ENCODE data around the gene PFKP. TPM values are rescaled to one million over a fixed set of nuclear protein-coding genes. Genes with fewer than 3 reads are reported as not detected.
A peak's percentile ranks its signal among the peaks of the same experiment; 100 is the strongest.

The PFKP gene
- total and polyA plus RNA-seq, 2 donors: 40.7 to 118 TPM

DNA sequence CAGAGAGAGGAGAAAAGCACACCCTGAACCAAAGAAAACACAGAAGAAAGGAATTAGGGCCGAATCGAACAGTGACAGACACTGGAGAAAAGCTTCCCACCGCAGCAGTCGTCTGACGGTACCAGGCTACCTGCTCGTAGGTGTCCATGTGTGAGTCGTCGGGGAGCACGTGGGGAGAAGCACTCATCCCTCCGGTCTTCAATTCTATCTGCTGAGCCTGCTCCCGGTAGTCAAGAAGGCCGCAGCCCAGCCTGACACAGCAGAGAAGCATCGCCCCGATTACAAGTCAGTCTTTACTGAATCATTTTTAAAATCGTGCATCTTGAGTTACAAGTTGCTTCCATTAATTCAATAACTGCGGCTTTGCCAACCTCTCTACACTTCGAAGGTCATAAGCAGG, 80.7 kb downstream of the PFKP start:
- H3K4me3 ChIP-seq (ENCODE audit: low read length in 2 of 2): no peak overlapping the region
- DNase-seq (ENCODE audit: low read depth in 6 of 9, low spot score in 9 of 9): no peak
- H3K27ac ChIP-seq (ENCODE audit: low read depth in 1 of 2, low read length in 1 of 2): no peak overlapping the region
- H3K9me3 ChIP-seq (ENCODE audit: control insufficient read depth in 2 of 2, insufficient read depth in 1 of 2, low read length in 1 of 2): no peaks in the 10 kb centered on the region
- WGBS: 95% methylated on average over 17 of the region's 17 CpGs
- peaks cover 86 to 88% of the 10 kb centered on the region in 2 donors for H3K36me3 ChIP-seq (ENCODE audit: control insufficient read depth in 2 of 2, insufficient read depth in 2 of 2, low read length in 1 of 2)
- no peaks in the 10 kb centered on the region for H3K27me3 ChIP-seq (ENCODE audit: control insufficient read depth in 2 of 2, insufficient read depth in 1 of 2, low read length in 1 of 2)
- H3K4me1 ChIP-seq (ENCODE audit: control insufficient read depth in 2 of 2, insufficient read depth in 2 of 2, low read length in 2 of 2): peaks cover 0 to 3% of the 10 kb centered on the region in 2 donors

- H3K36me3 ChIP-seq (ENCODE audit: control insufficient read depth in 2 of 2, insufficient read depth in 2 of 2, low read length in 1 of 2): peaks cover 81% of the 10 kb centered on the region in 2 donors
Measured at GRCh38 chr10:3148994-3149393, 81.6 kb downstream of the PFKP start.

DNA sequence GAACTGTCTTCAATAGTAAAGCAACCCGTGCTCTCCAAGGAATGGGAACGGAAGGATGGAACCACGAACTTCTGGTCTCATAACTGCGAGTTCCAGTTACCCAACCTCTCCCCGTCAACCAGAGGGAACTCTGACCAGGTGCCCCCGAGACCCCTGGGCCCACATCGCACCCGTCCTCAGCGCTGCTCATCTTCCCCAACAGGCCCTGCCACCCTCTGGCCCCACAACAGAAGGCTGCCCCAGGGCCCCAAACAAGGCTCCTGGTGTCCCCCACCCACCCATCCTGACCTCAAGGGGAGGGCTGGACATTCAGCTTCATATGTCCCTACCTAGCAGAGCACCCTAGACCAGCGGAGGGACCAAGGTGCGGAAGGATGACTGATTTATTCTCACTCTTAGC, 82.6 kb downstream of the PFKP start:
- H3K4me1 ChIP-seq (ENCODE audit: control insufficient read depth in 2 of 2, insufficient read depth in 2 of 2, low read length in 2 of 2): peaks cover 0 to 3% of the 10 kb centered on the region in 2 donors
- H3K9me3 ChIP-seq (ENCODE audit: control insufficient read depth in 2 of 2, insufficient read depth in 1 of 2, low read length in 1 of 2): no peaks in the 10 kb centered on the region
- H3K4me3 ChIP-seq (ENCODE audit: low read length in 2 of 2): no peak overlapping the region
- WGBS: 93% methylated on average over 11 of the region's 11 CpGs
- no peaks in the 10 kb centered on the region for H3K27me3 ChIP-seq (ENCODE audit: control insufficient read depth in 2 of 2, insufficient read depth in 1 of 2, low read length in 1 of 2)
- DNase-seq (ENCODE audit: low read depth in 6 of 9, low spot score in 9 of 9): no peak
- peaks cover 79 to 80% of the 10 kb centered on the region in 2 donors for H3K36me3 ChIP-seq (ENCODE audit: control insufficient read depth in 2 of 2, insufficient read depth in 2 of 2, low read length in 1 of 2)
- no peak overlapping the region for H3K27ac ChIP-seq (ENCODE audit: low read depth in 1 of 2, low read length in 1 of 2)

More at GRCh38 chr10:3148994-3149393, 81.6 kb downstream of the PFKP start:
- 97% methylated on average over 9 of the region's 9 CpGs for WGBS
- Histone ChIP-seq H3K4me3 (ENCODE audit: low read length in 2 of 2) (no peak overlapping the region), H3K27me3 (ENCODE audit: control insufficient read depth in 2 of 2, insufficient read depth in 1 of 2, low read length in 1 of 2) (no peaks in the 10 kb centered on the region), H3K27ac (ENCODE audit: low read depth in 1 of 2, low read length in 1 of 2) (no peak overlapping the region), H3K9me3 (ENCODE audit: control insufficient read depth in 2 of 2, insufficient read depth in 1 of 2, low read length in 1 of 2) (no peaks in the 10 kb centered on the region), H3K4me1 (ENCODE audit: control insufficient read depth in 2 of 2, insufficient read depth in 2 of 2, low read length in 2 of 2) (peaks cover 0 to 3% of the 10 kb centered on the region in 2 donors)
- no peak for DNase-seq (ENCODE audit: low read depth in 6 of 9, low spot score in 9 of 9)

DNA sequence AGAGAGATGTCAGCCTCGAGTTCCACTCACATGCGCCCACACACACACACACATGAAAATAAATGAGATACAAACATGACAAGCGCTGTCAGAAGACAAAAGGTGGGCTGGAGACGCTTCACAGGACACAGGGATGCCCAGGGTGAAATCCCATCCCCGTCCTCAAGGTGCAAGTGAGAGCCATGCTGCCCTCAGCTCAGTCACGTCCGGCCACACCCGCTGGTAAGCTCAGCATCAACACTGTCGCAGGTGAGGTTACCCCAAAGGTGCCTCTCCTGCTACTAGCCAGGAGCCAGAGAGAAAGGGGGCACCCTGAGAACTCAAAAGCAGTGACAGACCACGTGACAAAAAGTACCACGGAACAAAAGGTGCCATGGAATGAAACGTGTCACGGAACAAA, 83.0 kb downstream of the PFKP start:
- no peaks in the 10 kb centered on the region for H3K9me3 ChIP-seq (ENCODE audit: control insufficient read depth in 2 of 2, insufficient read depth in 1 of 2, low read length in 1 of 2)
- no peak for DNase-seq (ENCODE audit: low read depth in 6 of 9, low spot score in 9 of 9)
- WGBS: 95% methylated on average over 13 of the region's 13 CpGs
- no peaks in the 10 kb centered on the region for H3K27me3 ChIP-seq (ENCODE audit: control insufficient read depth in 2 of 2, insufficient read depth in 1 of 2, low read length in 1 of 2)
- H3K4me3 ChIP-seq (ENCODE audit: low read length in 2 of 2): no peak overlapping the region
- peak overlapping the region in 1 of 2 donors; percentile 43 for H3K27ac ChIP-seq (ENCODE audit: low read depth in 1 of 2, low read length in 1 of 2)
- peaks cover 0 to 3% of the 10 kb centered on the region in 2 donors for H3K4me1 ChIP-seq (ENCODE audit: control insufficient read depth in 2 of 2, insufficient read depth in 2 of 2, low read length in 2 of 2)
- H3K36me3 ChIP-seq (ENCODE audit: control insufficient read depth in 2 of 2, insufficient read depth in 2 of 2, low read length in 1 of 2): peaks cover 79 to 80% of the 10 kb centered on the region in 2 donors

DNA sequence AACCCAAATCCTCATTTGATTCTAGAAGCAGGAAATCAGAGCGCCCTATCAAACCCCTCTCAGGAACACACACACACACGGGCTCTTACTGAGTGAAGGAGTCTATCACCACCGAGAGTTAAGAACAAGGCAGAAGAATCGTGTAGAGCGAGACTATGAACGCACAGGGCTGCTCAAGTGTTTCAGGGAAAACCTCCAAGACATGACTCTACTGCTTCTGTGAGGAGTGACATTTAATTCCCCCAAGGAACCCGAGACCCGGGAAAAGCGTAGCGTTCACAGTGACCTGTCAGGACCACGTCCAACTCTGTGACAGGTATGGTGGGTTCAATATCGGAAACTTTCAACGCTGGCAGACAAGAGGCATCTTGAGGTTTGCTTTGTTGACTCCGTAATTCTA, 83.6 kb downstream of the PFKP start:
- Histone ChIP-seq H3K36me3 (ENCODE audit: control insufficient read depth in 2 of 2, insufficient read depth in 2 of 2, low read length in 1 of 2) (peaks cover 79% of the 10 kb centered on the region in 2 donors), H3K4me1 (ENCODE audit: control insufficient read depth in 2 of 2, insufficient read depth in 2 of 2, low read length in 2 of 2) (peaks cover 0 to 3% of the 10 kb centered on the region in 2 donors), H3K9me3 (ENCODE audit: control insufficient read depth in 2 of 2, insufficient read depth in 1 of 2, low read length in 1 of 2) (no peaks in the 10 kb centered on the region), H3K27me3 (ENCODE audit: control insufficient read depth in 2 of 2, insufficient read depth in 1 of 2, low read length in 1 of 2) (no peaks in the 10 kb centered on the region), H3K4me3 (ENCODE audit: low read length in 2 of 2) (no peak overlapping the region), H3K27ac (ENCODE audit: low read depth in 1 of 2, low read length in 1 of 2) (peak overlapping the region in 1 of 2 donors; percentile 43)
- DNase-seq (ENCODE audit: low read depth in 6 of 9, low spot score in 9 of 9): peak in 2 of 9 donors; percentile 7 to 19
- 95% methylated on average over 14 of the region's 14 CpGs for WGBS

DNA sequence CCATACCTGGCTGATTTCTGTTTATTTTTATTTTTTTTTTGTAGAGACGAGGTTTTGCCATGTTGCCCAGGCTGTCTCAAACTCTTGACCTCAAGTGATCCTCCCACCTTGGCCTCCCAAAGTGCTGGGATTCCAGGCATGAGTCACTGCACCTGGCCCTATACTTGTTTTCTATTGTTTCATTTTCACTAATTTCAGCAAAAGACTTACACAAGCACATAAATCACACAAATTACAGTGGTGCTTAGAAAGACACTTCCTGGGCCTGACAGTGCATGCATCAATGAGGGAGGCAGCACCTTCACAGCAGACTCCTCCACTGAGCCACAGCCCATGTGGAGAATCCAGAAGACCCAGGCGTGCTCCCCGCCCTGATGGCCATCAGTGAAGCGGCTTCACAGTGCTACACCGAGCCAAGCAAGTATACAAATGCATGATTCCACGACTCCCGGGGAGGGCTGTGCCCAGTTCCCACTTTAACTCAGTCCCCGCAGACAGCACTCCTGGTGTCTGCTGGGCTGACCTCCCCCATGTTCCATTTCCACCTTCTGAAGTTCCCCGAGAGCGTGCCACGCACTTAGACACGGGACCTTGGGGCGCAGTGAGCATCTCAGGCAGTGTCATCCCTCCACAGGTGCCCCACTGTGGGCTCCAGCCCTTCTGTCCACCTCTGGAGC, 84.7 kb downstream of the PFKP start:
- no peak overlapping the region for H3K4me3 ChIP-seq (ENCODE audit: low read length in 2 of 2)
- no peaks in the 10 kb centered on the region for H3K9me3 ChIP-seq (ENCODE audit: control insufficient read depth in 2 of 2, insufficient read depth in 1 of 2, low read length in 1 of 2)
- WGBS: 98% methylated on average over 13 of the region's 13 CpGs
- H3K27ac ChIP-seq (ENCODE audit: low read depth in 1 of 2, low read length in 1 of 2): no peak overlapping the region
- no peak for DNase-seq (ENCODE audit: low read depth in 6 of 9, low spot score in 9 of 9)
- H3K4me1 ChIP-seq (ENCODE audit: control insufficient read depth in 2 of 2, insufficient read depth in 2 of 2, low read length in 2 of 2): peaks cover 0 to 3% of the 10 kb centered on the region in 2 donors
- no peaks in the 10 kb centered on the region for H3K27me3 ChIP-seq (ENCODE audit: control insufficient read depth in 2 of 2, insufficient read depth in 1 of 2, low read length in 1 of 2)
- peaks cover 74% of the 10 kb centered on the region in 2 donors for H3K36me3 ChIP-seq (ENCODE audit: control insufficient read depth in 2 of 2, insufficient read depth in 2 of 2, low read length in 1 of 2)

DNA sequence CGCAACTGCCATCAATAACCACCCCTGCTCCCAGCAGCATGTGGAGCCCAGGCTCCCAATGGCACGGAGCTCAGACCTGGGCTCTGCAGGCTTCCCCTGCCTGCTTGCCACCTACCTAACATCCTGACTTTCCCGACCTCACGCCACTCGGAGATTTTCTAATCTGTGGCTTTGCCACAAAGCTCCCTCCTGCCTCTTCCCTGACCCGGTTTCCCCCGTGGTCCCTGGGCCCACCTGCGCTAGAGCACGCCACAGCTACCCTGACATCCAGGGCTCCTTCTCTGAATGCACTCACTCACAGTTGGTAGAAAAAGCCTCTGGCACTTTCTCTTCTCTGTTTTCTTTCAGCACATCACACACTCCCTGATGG, 85.2 kb downstream of the PFKP start:
- H3K27ac ChIP-seq (ENCODE audit: low read depth in 1 of 2, low read length in 1 of 2): no peak overlapping the region
- H3K4me3 ChIP-seq (ENCODE audit: low read length in 2 of 2): no peak overlapping the region
- peaks cover 0 to 3% of the 10 kb centered on the region in 2 donors for H3K4me1 ChIP-seq (ENCODE audit: control insufficient read depth in 2 of 2, insufficient read depth in 2 of 2, low read length in 2 of 2)
- peaks cover 71 to 73% of the 10 kb centered on the region in 2 donors for H3K36me3 ChIP-seq (ENCODE audit: control insufficient read depth in 2 of 2, insufficient read depth in 2 of 2, low read length in 1 of 2)
- WGBS: 92% methylated on average over 9 of the region's 9 CpGs
- no peaks in the 10 kb centered on the region for H3K9me3 ChIP-seq (ENCODE audit: control insufficient read depth in 2 of 2, insufficient read depth in 1 of 2, low read length in 1 of 2)
- no peaks in the 10 kb centered on the region for H3K27me3 ChIP-seq (ENCODE audit: control insufficient read depth in 2 of 2, insufficient read depth in 1 of 2, low read length in 1 of 2)
- DNase-seq (ENCODE audit: low read depth in 6 of 9, low spot score in 9 of 9): no peak

- 96% methylated on average over 10 of the region's 10 CpGs for WGBS
- Histone ChIP-seq H3K4me1 (ENCODE audit: control insufficient read depth in 2 of 2, insufficient read depth in 2 of 2, low read length in 2 of 2) (peaks cover 0 to 3% of the 10 kb centered on the region in 2 donors), H3K4me3 (ENCODE audit: low read length in 2 of 2) (no peak overlapping the region), H3K27me3 (ENCODE audit: control insufficient read depth in 2 of 2, insufficient read depth in 1 of 2, low read length in 1 of 2) (no peaks in the 10 kb centered on the region), H3K36me3 (ENCODE audit: control insufficient read depth in 2 of 2, insufficient read depth in 2 of 2, low read length in 1 of 2) (peaks cover 66 to 74% of the 10 kb centered on the region in 2 donors), H3K27ac (ENCODE audit: low read depth in 1 of 2, low read length in 1 of 2) (no peak overlapping the region), H3K9me3 (ENCODE audit: control insufficient read depth in 2 of 2, insufficient read depth in 1 of 2, low read length in 1 of 2) (no peaks in the 10 kb centered on the region)
- DNase-seq (ENCODE audit: low read depth in 6 of 9, low spot score in 9 of 9): no peak
Measured at GRCh38 chr10:3154666-3155065, 87.3 kb downstream of the PFKP start.

DNA sequence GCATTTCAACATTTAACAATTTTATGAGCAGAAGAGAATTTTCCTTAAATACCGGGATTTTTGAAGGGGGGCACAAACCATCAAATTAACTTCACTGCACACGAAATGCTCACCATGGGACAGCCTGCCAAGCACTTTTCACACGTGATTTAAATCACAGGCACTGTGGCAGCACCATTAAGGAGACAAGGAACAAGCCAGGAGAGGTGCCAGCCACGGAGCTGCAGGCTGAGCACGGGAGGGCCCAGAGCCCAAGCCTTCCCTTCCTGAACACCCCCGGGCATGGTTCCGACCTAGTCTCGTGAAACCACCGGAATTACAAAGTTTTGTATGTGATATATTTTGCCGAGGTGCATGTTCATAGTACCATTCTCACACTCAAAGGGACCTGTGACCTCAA, 91.8 kb downstream of the PFKP start:
- no peak for DNase-seq (ENCODE audit: low read depth in 6 of 9, low spot score in 9 of 9)
- Histone ChIP-seq H3K4me3 (ENCODE audit: low read length in 2 of 2) (no peak overlapping the region), H3K27ac (ENCODE audit: low read depth in 1 of 2, low read length in 1 of 2) (no peak overlapping the region), H3K4me1 (ENCODE audit: control insufficient read depth in 2 of 2, insufficient read depth in 2 of 2, low read length in 2 of 2) (no peaks in the 10 kb centered on the region), H3K9me3 (ENCODE audit: control insufficient read depth in 2 of 2, insufficient read depth in 1 of 2, low read length in 1 of 2) (peaks cover 0 to 1% of the 10 kb centered on the region in 2 donors), H3K27me3 (ENCODE audit: control insufficient read depth in 2 of 2, insufficient read depth in 1 of 2, low read length in 1 of 2) (no peaks in the 10 kb centered on the region), H3K36me3 (ENCODE audit: control insufficient read depth in 2 of 2, insufficient read depth in 2 of 2, low read length in 1 of 2) (peaks cover 63 to 72% of the 10 kb centered on the region in 2 donors)
- WGBS: 97% methylated on average over 10 of the region's 10 CpGs
